Neutrophil (primary cell): ENCODE measurements around the gene THSD7B.
"Not testable (repeated sequence)": the region's sequence is repeated elsewhere in the genome, so short reads cannot be mapped to it uniquely, and the experiment has no call there.

ENCODE experiments used
- H3K27ac ChIP-seq: fragments of 200-600 bp; sonication (generic); 2 replicates; pipeline ENCODE4 v1.5.1; 2016; ENCODE audit warnings: mild to moderate bottlenecking, moderate library complexity
- H3K27me3 ChIP-seq: fragments of 200-600 bp; sonication (generic); 2 replicates; pipeline ENCODE4 v1.6.0; 2016; ENCODE audit warnings: mild to moderate bottlenecking
- H3K36me3 ChIP-seq: fragments of 200-600 bp; sonication (generic); 2 replicates; pipeline ENCODE4 v1.5.1; 2017
- H3K4me1 ChIP-seq, 2 experiments: fragments of 200-600 bp in 1 of 2; sonication (generic) in 1 of 2; 1 replicate in 1 of 2; 2 replicates in 1 of 2; pipeline versions ENCODE4 v1.5.1 to v1.6.1; 2013 to 2016; ENCODE audit warnings: low read depth in 1 of 2, low read length in 1 of 2, mild to moderate bottlenecking in 1 of 2, moderate library complexity in 1 of 2; ENCODE audit not compliant: control insufficient read depth in 1 of 2, insufficient read depth in 1 of 2
- H3K4me3 ChIP-seq, 2 experiments: fragments of 200-600 bp in 1 of 2; sonication (generic) in 1 of 2; 1 replicate in 1 of 2; 2 replicates in 1 of 2; pipeline ENCODE4 v1.5.1; 2013 to 2016; ENCODE audit warnings: low read depth in 1 of 2, low read length in 1 of 2, mild to moderate bottlenecking in 1 of 2, moderate library complexity in 1 of 2
- H3K9me3 ChIP-seq: fragments of 200-600 bp; sonication (generic); 2 replicates; pipeline ENCODE4 v1.5.1; 2016
- CTCF ChIP-seq: fragments of 200-600 bp; sonication (generic); IDR thresholded peaks from 2 replicates; pipeline ENCODE4 v1.5.1; 2016; ENCODE audit warnings: antibody characterized with exemption

The THSD7B gene

DNA sequence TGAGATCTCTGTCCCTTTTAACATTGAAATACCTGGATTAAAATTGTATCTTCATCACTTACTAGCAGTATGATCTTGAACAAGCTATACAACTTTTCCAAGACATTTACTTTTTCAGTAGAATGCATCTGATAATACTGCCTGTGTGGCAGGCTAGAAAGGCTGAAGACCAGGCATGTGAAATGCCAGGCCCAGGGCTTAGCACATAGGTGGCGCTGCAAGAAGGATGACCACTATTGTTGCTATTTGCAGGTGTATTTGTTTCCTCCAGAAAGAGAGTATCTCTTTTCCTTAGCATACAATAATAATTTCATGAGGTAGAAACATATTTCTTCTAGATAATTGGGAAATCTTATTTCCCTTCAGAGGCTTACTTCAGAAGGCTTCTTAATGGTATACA is 331.3 kb downstream of the THSD7B start:
- Histone ChIP-seq H3K4me3 (no peak overlapping the region), H3K36me3 (no peaks in the 10 kb centered on the region), H3K27me3 (no peaks in the 10 kb centered on the region), H3K4me1 (no peaks in the 10 kb centered on the region), H3K9me3 (no peaks in the 10 kb centered on the region), H3K27ac (no peak overlapping the region)
- TF ChIP-seq CTCF: no peak

DNA sequence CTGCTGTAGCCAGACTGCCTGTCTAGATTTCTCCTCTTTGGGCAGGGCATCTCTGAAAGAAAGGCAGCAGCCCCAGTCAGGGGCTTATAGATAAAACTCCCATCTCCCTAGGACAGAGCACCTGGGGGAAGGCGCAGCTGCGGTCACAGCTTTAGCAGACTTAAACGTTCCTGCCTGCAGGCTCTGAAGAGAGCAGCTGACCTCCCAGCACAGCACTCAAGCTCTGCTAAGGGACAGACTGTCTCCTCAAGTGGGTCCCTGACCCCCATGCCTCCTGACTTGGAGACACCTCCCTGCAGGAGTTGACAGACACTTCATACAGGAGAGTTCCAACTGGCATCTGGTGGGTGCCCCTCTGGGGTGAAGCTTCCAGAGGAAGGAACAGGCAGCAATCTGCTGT is 336.5 kb downstream of the THSD7B start:
- not testable (repeated sequence) for H3K27me3 ChIP-seq, H3K9me3 ChIP-seq, H3K27ac ChIP-seq, H3K36me3 ChIP-seq, H3K4me1 ChIP-seq, H3K4me3 ChIP-seq

DNA sequence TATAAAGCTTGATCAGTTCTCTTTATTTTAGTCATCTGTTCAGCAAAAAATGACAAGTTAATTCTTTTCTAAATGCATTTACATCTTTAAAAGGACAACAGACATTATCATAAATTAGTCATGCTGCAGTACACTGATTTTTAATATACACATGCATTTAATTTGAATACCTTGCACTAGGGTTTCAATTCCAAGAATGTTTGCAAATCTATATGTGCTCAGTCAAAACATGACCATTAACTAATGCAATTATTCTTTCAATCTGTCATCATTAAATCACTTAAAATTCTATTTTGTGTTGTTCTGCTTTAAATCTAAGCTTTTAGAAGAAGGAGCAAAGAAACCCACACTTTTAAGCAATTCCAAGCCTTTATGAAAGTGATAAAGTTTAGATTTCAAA is 342.6 kb downstream of the THSD7B start:
- TF ChIP-seq CTCF: no peak

GRCh38 chr2:137111896-137112295 is 346.6 kb downstream of the THSD7B start:
- H3K27ac ChIP-seq: no peak overlapping the region
- H3K9me3 ChIP-seq: no peaks in the 10 kb centered on the region
- no peak for TF ChIP-seq CTCF
- no peaks in the 10 kb centered on the region for H3K4me1 ChIP-seq
- no peaks in the 10 kb centered on the region for H3K36me3 ChIP-seq
- H3K27me3 ChIP-seq: no peaks in the 10 kb centered on the region
- no peak overlapping the region for H3K4me3 ChIP-seq

More for the DNA sequence above, 342.6 kb downstream of the THSD7B start:
- H3K9me3 ChIP-seq: no peaks in the 10 kb centered on the region
- H3K4me3 ChIP-seq: no peak overlapping the region
- H3K36me3 ChIP-seq: no peaks in the 10 kb centered on the region
- no peaks in the 10 kb centered on the region for H3K27me3 ChIP-seq
- no peaks in the 10 kb centered on the region for H3K4me1 ChIP-seq
- no peak overlapping the region for H3K27ac ChIP-seq

DNA sequence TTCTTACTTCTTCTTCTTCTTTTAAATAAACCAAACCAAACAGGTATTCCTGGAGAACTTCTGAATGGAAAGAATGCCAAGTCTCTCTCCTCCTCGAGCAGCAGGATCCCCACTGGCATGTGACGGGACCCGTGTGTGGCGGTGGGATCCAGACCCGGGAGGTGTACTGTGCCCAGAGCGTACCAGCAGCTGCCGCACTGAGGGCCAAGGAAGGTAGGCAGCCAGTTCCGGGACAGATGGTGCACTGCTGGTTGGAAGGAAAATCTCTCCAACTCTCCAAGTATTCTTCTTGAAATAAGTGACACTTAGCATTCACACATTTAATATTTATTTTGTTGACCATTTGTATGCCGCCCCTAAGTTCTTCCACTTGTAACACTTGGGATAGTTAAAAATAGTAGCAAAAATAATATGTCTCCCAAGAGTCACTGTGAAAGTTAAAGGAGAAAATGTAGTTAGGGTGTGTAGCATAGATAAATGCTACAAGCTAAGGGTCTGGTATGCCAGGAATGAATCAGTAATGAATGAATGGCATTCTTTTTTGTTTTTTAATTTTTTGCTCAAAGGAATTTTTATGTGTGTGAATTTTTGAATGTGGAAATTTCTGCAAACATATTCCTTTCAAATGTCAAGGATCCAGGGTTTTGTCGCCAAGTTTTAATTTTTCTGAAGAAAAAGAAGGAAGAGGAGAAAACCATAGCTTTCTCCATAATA is 349.9 kb downstream of the THSD7B start:
- no peak for TF ChIP-seq CTCF
- H3K27ac ChIP-seq: no peak overlapping the region
- H3K27me3 ChIP-seq: no peaks in the 10 kb centered on the region
- no peak overlapping the region for H3K4me3 ChIP-seq
- no peaks in the 10 kb centered on the region for H3K9me3 ChIP-seq
- H3K4me1 ChIP-seq: no peaks in the 10 kb centered on the region
- H3K36me3 ChIP-seq: no peaks in the 10 kb centered on the region

GRCh38 chr2:137115795-137116089 is 350.4 kb downstream of the THSD7B start:
- no peaks in the 10 kb centered on the region for H3K9me3 ChIP-seq
- H3K27me3 ChIP-seq: no peaks in the 10 kb centered on the region
- no peak overlapping the region for H3K4me3 ChIP-seq
- no peak for TF ChIP-seq CTCF
- H3K4me1 ChIP-seq: no peaks in the 10 kb centered on the region
- no peaks in the 10 kb centered on the region for H3K36me3 ChIP-seq
- no peak overlapping the region for H3K27ac ChIP-seq
